Kidney capillary endothelial cell (primary cell): ENCODE results near the gene HORMAD2.

ENCODE experiments used
- DNase-seq: peaks from one replicate; pipeline ENCODE4 v3.0.0-alpha.2; 2018; ENCODE audit warnings: low spot score

Gene HORMAD2

DNA sequence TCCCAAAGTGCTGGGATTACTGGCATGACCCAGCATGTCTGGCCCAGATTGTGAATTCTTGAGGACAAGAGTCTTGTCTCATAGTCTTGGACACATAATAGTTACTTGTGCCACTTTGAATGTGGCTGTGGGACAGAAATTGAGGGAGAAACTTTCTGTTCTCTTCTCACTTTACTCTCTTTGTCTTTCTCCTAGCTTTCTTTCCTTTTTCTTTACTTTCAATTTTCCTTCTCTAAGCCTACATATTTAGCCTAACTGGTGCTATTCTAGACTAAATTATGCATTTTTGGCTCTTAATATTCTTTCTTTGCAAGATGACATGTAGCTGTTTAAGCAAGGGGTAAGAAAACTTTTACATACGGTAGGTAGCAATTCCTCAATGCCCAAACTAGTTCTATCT lies 33.2 kb downstream of the HORMAD2 start:
- no peak for DNase-seq

DNA sequence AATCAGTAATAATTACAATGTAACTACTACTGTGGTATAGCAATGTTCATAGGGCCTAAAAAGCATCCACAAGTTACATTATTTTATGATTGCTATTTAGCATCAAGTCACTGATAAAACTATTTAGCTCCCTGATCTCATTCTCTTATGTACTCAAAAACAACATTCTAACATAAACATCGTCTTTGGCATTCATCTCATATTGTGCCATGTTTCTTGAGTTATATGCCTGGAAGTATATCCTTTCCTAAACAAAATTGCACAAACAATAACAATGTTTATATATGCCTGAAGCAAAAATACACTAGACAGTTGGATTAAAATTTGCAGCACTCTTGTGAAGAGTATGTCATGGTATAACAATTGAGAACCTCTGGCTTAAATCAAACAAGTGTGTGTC lies 34.1 kb downstream of the HORMAD2 start:
- no peak for DNase-seq

DNA sequence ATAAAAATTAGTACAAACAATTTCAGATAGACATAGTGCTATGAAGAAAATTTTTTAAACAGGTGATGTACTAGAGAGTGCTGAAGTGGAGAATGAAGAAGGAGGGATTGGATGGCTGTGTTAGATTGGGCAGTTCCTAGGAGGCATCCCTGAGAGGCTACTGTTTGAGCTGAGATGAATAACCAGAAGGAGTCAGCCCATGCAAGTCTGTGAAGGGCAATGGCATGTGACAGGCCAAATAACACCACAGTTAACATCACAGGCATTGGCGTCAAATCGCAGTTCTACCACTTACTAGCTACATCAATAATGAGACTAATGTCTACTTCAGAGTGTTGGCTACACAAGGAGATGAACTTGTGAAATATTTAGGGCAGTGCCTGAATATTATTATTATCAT lies 35.4 kb downstream of the HORMAD2 start:
- DNase-seq, result no peak

DNA sequence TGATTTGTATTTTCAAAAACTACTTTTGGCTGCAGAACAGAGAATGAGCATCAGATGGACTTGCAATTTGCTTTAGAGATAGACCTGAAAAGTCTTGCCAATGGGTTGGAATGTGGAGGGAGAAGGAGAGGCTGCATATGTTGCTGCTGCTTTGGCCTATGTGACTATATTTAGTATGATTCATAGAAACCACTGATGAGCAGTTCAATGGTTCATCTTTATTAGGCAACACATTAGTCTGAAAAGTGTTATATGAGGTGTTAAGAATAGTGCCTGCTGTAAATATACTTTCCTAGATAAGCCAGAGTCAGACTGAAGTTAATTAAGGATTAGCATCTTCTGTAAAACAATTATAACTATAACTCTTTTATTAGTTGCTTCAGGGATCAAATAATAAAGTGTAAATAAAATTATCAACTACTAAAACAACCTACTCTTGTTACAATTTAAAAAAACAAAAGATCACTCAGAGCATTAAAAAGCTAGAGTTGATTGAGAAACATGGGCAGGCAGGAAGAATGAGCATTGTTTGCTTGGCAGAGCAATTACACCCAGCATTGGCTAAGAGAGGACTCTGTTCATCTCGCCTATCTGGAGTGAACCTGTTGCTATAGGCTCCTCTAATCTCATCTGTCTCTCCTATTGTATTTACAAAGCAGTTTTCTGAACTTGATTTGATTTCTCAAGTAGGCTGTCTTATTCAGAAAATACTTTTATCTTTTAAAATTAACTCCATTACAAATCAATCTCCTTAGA lies 36.3 kb downstream of the HORMAD2 start:
- DNase-seq, result no peak

DNA sequence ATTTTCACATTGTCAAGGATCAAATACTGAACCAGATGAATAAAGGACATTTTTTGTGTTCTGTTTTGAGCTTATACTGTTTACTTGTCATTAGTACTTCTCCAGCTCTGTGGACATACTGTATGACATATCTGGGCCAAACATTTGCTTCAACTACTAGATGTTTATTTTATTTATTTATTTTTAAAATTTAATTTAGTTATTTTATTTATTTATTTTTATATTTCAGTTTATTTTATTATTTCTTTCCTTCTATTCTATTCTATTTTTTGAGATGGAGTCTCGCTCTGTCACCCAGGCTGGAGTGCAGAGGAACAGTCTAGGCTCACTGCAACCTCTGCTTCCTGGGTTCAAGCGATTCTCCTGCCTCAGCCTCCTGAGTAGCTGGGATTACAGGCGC lies 37.0 kb downstream of the HORMAD2 start:
- DNase-seq, result no peak

DNA sequence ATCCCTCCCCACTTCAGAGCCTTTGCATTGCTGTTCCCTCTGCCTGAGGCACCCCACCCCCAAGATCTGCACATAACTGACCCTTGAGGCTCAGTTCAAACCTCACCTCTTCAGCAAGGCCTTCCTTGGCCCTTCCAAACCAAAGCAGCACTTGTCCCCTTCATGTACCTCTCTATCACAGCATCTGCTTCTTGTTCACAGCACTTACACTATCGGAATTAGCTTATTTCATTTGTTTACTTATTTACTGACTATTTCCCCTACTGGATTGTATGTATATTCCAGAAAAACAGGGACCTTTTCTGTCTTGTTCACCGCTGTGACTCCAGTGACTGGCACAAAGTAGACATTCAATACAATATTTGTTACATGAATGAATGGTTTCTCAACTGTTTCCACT lies 38.0 kb downstream of the HORMAD2 start:
- no peak for DNase-seq

DNA sequence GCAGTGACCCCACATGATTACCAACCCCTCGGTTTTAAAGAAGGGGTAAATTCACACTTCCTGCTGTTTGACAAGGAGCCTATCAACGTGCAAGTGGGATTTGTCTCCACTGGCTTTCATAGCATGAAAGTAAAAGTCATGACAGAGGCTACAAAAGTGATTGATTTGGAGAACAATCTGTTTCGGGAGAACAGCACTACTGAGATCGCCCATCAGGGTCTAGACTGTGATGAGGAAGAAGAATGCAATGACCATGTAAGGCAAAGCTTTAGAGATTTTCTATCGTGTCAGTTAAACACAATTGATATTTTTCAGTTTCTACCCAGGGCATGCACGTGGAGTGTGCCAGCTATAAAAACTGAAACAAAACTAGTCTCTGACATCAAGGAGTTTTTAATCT lies 41.7 kb downstream of the HORMAD2 start:
- DNase-seq, result no peak

DNA sequence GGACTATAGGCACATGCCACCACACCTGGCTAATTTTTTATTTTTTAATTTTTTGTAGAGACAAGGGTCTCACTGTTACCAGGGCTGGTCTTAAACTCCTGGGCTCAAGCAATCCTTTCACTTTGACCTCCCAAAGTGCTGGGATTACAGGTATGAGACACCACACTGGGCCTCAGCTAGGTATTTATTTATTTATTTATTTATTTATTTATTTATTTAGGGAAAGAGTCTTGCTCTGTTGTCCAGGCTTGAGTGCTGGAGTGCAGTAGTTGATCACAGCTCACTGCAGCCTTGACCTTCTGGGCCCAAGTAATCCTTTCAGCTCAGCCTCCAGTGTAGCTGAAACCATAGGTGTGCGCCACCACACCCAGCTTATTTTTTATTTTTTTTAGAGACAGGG lies 43.2 kb downstream of the HORMAD2 start:
- DNase-seq, result no peak

DNA sequence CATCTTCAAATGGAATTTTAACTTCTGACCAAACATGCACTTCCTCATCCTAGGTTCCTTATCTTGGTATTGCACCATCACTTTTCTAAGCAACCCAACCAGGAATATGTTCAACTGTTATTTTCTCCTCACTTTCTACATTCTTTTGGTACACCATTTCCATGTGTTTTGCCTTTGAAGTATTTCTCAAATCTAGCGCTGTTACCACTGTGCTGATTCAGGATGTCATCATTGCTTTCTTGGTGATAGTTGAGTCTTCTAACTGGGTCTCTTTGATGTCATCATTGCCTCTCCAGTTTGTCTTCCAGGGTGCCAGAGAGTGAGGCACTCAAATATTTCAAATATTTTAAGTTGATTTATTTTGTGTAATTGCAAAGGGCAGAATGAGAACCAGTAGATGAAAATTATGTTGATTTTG lies 47.5 kb downstream of the HORMAD2 start:
- DNase-seq, result no peak

DNA sequence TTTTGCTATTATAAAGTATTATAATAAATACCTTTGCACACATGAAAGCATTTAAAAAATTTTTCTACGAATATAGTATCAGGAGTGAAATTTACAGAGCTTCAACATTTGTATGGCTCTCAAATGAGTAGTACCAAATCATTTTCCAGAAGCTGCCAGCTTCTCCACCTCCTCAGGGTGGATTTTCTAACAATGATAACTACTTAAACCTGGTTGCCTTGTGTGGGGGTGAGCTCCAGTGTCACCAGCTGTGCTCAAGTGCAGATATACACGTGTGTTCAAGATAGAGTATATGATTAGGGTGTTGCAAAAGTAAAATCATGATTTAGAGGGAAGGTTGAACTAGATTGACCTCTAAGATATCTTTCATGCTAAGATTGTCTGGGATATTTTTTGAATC lies 48.2 kb downstream of the HORMAD2 start:
- DNase-seq, result no peak

DNA sequence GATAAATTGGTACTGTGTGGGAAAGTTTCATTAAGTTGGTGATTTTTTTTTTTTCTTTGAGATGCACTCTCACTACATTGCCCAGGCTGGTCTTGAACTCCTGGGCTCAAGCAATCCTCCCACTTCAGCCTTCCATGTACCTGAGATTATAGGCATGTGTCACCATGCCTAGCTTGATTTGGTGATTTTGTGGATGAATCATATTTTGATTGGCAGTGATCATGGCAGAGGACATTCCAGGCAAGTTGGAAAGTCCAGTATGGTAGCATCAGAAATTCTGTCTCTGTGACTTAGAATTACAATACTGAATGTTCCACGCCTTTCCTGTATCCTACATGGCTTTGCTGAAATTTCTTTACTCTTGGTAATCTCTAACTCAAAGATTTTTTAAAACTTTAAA lies 49.4 kb downstream of the HORMAD2 start:
- no peak for DNase-seq

DNA sequence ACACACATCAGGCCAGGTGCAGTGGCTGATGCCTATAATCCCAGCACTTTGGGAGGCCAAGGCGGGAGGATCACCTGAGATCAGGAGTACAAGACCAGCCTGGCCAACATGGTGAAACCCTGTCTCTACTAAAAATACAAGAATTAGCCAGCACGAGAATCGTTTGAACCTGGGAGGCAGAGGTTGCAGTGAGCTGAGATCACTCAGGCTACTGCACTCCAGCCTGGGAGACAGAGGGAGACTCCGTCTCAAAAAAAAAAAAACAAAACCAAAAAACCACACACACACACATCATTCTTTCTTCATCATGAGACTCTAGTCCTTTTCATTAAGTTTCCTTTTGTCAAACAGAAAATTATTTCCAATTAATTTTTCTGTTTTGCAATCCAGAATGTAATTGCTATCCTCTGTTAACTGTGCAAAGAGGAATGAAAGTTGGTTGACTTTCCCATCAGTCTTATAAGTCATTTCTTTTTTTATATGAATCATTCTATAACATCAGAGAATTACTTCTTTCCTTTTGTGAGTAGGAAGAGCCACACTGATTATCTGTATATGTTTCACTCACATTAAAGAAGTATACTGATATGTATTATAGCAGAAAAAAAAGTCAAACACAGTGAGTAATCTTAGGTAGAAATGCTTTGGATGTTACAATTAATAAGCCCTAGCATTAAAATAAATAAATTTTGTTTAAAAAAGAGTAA lies 52.2 kb downstream of the HORMAD2 start:
- no peak for DNase-seq

DNA sequence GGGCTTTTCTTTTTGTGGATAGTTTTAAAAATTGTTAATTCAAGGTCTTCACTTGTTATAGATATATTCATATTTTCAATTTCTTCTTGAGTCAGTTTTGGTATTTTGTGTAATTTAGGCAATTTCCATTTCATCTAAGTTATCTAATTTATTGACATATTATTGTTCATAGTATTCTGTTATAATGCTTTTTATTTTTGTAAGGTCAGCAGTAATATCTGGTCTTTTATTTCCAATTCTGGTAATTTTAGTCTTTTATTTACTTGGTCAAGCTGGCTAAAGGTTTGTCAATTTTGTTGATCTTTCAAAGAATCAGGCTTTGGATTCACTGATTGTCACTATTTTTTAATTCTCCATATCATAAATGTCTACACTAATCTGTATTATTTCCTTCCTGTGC lies 60.1 kb downstream of the HORMAD2 start:
- DNase-seq, result no peak

DNA sequence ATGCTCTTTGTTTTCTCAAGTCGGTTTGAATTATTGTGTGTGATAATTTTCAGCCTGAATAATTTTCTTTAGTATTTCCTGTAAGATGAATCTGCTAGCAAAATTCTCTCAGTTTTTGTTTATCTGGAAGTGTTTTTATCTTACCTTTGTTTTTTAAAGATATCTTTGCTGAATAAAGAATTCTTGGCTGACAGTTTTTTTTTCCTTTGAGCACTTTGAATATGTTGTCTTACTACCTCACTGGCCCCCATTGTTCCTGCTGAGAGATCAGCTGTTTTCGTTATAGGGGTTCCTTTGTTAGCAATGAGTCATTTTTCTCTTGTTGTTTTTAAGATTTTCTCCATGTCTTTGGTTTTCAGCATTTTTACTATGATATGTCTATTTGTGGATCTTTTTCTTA lies 63.0 kb downstream of the HORMAD2 start:
- no peak for DNase-seq

DNA sequence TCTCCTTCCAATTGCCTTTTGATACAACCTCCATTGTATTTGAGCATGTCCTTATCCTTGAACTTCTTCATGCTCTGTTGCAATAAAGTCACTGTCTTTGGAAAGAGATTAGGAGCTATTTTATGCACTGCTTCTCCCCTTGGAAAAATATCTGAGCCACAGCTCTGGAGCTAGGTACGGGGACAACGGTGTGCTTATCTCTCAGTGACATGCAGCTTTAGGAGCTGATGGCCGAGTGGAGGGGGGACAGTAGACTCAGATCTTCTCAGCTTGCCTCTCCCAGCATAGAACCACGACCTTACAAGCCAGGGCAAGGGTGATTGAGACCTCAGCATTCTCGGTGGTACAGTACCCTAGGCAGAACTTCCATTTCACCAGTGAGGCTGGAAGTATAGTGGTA lies 64.1 kb downstream of the HORMAD2 start:
- DNase-seq, result no peak

DNA sequence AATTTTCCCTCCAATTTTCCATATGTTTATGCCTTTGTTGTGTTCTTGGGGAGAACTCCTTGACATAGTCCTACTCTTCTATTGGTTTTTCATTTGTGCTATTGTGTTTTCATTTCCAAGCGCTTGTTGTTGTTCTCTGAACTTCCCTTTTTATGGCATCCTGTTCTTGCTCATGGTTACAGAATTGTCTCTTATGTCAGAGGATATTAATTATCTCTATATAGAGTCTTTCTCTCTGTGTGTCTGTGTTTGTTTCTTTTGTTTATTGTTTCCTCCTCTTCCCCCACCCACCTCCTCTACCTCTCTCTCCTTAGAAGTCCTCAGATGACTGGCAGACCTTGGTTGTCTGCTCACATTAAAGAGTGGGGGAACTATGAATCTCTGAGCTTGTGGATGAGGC lies 69.9 kb downstream of the HORMAD2 start:
- DNase-seq, result no peak

DNA sequence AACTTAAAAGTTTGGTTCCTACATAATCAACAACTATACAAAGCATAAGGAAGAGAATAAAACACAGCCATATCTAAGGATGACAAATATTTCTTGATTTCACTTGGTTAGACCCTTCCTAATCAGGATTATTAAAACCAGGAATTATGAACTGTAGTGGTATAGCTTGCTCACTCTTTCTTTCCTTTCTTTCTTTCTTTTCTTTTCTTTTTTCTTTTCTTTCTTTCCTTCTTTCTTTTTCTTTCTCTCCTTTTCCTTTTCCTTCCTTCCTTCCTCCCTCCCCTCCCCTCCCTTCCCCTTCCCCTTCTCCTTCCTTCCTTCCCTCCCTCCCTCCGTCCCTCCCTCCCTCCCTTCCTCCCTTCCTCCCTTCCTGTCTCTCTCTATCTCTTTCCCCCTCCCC lies 78.0 kb downstream of the HORMAD2 start:
- no peak for DNase-seq

DNA sequence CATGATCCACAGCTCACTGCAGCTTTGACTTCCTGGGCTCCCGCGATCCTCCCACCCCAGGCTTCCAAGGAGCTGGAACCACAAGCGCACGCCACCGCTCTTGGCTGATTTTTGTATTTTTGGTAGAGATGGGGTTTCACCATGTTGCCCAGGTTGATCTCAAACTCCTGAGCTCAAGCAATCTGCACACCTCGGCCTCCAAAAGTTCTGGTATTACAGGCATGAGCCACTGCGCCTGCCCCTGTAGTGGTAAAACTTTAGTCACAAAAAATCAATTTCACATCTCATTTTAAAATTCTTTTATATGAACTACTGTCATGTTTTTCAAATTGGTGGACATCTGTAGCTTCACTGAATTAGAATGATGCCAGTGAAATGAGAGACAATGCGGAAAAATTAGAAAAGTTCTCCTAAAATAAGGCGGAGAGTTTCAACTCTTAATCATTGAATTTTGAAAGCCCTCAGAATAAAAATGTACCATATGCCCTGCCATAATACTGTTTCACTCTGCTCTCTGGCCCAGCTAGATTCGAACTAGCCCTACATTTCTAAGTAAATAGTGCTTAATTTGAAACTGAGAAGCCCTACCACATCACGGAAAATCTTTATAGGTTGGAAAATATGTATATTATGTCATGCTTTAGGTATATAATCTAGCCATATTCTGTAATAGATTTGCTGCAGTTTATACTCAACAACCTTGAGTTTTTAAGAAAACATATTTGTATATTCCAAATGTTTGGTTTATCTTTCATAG lies 78.7 kb downstream of the HORMAD2 start:
- DNase-seq, result no peak

DNA sequence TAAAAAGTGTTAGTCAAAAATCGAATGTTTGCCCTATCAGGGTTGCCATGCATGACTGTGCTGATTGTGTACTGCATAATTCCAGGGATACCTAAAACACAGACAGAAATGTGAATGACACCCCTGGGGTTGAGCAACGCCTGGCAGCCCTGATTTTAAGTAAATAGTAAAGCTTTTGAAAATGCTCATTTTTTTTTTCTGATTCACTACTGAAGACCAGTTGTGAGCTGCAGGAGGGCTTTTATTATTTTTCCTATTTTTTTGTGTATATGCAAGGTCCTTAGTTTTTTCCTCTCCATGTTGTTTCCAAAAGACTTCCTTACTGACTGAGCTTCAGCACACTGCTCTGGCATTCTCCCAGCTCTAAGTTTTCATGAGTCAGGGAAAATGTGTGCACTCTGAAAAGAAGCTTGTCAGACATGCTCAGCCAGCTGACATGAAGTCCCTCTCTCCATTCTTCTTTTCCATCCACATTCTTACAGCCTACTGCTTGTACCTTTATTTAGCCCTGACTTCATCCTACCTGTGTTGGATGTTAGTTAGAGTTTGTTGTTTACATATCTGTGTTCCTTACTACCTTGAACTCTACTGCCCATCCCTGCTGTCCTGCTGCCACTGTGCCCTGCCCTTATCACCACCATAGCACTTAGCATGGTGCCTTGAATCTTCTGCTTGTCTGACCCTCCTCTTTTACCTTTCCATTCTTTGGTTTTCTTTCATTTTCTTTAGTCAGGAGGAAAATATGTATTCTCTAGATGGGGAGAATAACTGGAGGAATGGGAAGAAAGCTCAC lies 79.5 kb downstream of the HORMAD2 start:
- DNase-seq, result no peak

DNA sequence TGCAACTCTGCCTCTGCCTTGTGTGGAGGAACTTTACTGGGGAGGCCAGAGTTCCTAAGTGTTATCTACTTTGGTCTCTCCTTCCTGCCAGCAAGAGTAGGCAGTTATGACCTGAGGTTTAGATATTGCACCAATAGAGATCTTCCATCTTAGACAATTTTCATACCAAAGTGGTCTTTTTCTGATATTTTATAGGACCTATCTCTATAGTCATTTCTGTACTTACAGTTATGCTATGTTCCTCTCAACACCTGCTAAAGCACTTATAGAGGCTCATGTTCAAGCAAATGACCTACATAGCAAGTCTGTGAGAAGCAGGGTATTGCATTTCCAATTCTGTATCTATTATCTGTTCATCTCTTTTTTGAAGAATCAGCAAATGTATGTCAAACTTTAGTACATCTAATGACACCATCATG lies 80.8 kb downstream of the HORMAD2 start:
- no peak for DNase-seq

DNA sequence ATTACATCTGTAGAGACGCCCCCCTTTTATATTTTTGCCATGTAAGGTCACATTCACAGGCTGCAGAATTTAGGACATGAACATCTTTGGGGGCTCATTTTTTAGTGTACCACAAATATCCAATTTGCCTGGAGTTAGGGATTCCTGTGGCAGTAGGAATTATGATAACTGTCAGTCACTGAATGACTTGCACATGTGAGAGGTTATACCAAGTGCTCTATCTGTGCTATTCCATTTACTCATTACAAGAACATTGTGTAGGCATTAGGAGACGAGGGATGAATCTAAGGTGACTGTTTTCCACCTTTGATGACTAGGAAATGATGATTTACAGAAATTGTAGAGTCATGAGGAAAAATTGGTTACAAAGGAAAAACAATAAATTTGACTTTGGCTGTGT lies 87.0 kb downstream of the HORMAD2 start:
- no peak for DNase-seq

DNA sequence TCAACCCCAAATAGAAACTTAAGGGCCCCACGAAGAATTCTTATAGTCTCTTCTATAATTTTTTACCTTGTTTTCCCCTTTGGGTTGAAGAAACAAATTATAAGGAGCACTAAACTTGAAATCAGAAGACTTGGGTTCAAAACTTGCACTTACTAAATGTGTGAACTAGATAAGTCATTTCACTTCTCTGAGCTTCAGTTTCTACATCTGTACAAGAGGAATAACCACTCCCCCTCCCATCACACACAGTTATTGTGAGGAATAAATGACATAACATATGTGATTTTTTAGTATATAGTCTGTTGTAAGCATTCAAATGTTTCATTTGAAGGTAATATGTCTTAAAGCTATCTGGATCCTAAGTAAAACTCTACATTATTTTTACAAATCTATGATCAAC lies 87.5 kb downstream of the HORMAD2 start:
- DNase-seq, result no peak
